Nephron progenitor cell (in vitro differentiated cells): ENCODE measurements around the gene TMEM26.

Source experiments
- DNase-seq: peaks from one replicate; pipeline ENCODE4 v3.0.0; 2021
- H3K27ac Mint-ChIP-seq: 2 replicates; pipeline ENCODE4 v1.8.0; 2021; ENCODE audit warnings: mild to moderate bottlenecking, moderate library complexity, mixed read lengths
- H3K27me3 Mint-ChIP-seq: 2 replicates; pipeline ENCODE4 v1.8.0; 2021; ENCODE audit warnings: mild to moderate bottlenecking, low read depth, mixed read lengths; ENCODE audit not compliant: poor library complexity
- H3K36me3 Mint-ChIP-seq: 2 replicates; pipeline ENCODE4 v1.8.0; 2021; ENCODE audit warnings: low read depth, mixed read lengths
- H3K4me1 Mint-ChIP-seq: 2 replicates; pipeline ENCODE4 v1.8.0; 2021; ENCODE audit warnings: mixed read lengths
- H3K4me3 Mint-ChIP-seq: 2 replicates; pipeline ENCODE4 v1.8.0; 2021; ENCODE audit warnings: mild to moderate bottlenecking, moderate library complexity, mixed read lengths
- H3K9me3 Mint-ChIP-seq: 2 replicates; pipeline ENCODE4 v1.8.0; 2021; ENCODE audit warnings: mild to moderate bottlenecking, moderate library complexity, mixed read lengths
- CTCF ChIP-seq: fragments of 200-600 bp; sonication (generic); IDR thresholded peaks from 2 replicates; pipeline ENCODE4 v1.5.0; 2021; ENCODE audit warnings: antibody characterized with exemption

Gene TMEM26

GRCh38 chr10:61464461-61465170 lies 11.4 kb upstream of the TMEM26 start:
- peaks cover 3% of the 10 kb centered on the region for H3K9me3 Mint-ChIP-seq
- TF ChIP-seq CTCF, result no peak
- peaks cover 17% of the 10 kb centered on the region for H3K4me1 Mint-ChIP-seq
- no peaks in the 10 kb centered on the region for H3K36me3 Mint-ChIP-seq
- H3K27me3 Mint-ChIP-seq, result no peaks in the 10 kb centered on the region
- no peak for DNase-seq
- no peak overlapping the region for H3K27ac Mint-ChIP-seq
- no peak overlapping the region for H3K4me3 Mint-ChIP-seq

GRCh38 chr10:61463035-61463909 lies 10.1 kb upstream of the TMEM26 start:
- TF ChIP-seq CTCF, result no peak
- no peaks in the 10 kb centered on the region for H3K36me3 Mint-ChIP-seq
- no peak overlapping the region for H3K4me3 Mint-ChIP-seq
- DNase-seq, result no peak
- H3K9me3 Mint-ChIP-seq, result no peaks in the 10 kb centered on the region
- H3K4me1 Mint-ChIP-seq, result peaks cover 6% of the 10 kb centered on the region
- H3K27me3 Mint-ChIP-seq, result peaks cover 1% of the 10 kb centered on the region
- no peak overlapping the region for H3K27ac Mint-ChIP-seq

GRCh38 chr10:61460835-61461234 lies 7.7 kb upstream of the TMEM26 start:
- no peak for TF ChIP-seq CTCF
- DNase-seq, result no peak
- Mint-ChIP-seq H3K27ac (no peak overlapping the region), H3K4me1 (no peaks in the 10 kb centered on the region), H3K36me3 (no peaks in the 10 kb centered on the region), H3K27me3 (peaks cover 23% of the 10 kb centered on the region), H3K4me3 (no peak overlapping the region), H3K9me3 (no peaks in the 10 kb centered on the region)

- peaks cover 5% of the 10 kb centered on the region for H3K4me1 Mint-ChIP-seq
- no peak for DNase-seq
- H3K27me3 Mint-ChIP-seq, result peaks cover 51% of the 10 kb centered on the region
- no peak overlapping the region for H3K27ac Mint-ChIP-seq
- no peak overlapping the region for H3K4me3 Mint-ChIP-seq
- H3K9me3 Mint-ChIP-seq, result no peaks in the 10 kb centered on the region
- no peaks in the 10 kb centered on the region for H3K36me3 Mint-ChIP-seq
- no peak for TF ChIP-seq CTCF
Measured at GRCh38 chr10:61458031-61458430, 4.8 kb upstream of the TMEM26 start.

GRCh38 chr10:61456095-61456789 lies 3.1 kb upstream of the TMEM26 start:
- Mint-ChIP-seq H3K4me3 (no peak overlapping the region), H3K9me3 (no peaks in the 10 kb centered on the region), H3K27ac (no peak overlapping the region), H3K4me1 (peaks cover 15% of the 10 kb centered on the region), H3K36me3 (no peaks in the 10 kb centered on the region), H3K27me3 (peaks cover 69% of the 10 kb centered on the region)
- DNase-seq, result no peak
- no peak for TF ChIP-seq CTCF
